ENCODE measurements around the gene ZNF74.
A peak's percentile ranks its signal among the peaks of the same experiment; 100 is the strongest.

ZNF74 gene

GRCh38 chr22:20429254-20430100, 35.5 kb downstream of the ZNF74 start:
- TF ChIP-seq CTCF (IDR thresholded peaks at IDR 0.05; ENCODE audit: poor library complexity, severe bottlenecking): no peak
- Histone ChIP-seq H3K4me3 (ENCODE audit: severe bottlenecking) (no peak overlapping the region), H3K27me3 (ENCODE audit: insufficient read depth, poor library complexity, severe bottlenecking) (no peaks in the 10 kb centered on the region), H3K27ac (ENCODE audit: poor library complexity, severe bottlenecking) (no peak overlapping the region), H3K9me3 (ENCODE audit: severe bottlenecking) (no peaks in the 10 kb centered on the region), H3K4me1 (ENCODE audit: insufficient read depth, poor library complexity, severe bottlenecking) (no peaks in the 10 kb centered on the region), H3K36me3 (ENCODE audit: low read depth) (0 out of 2 replicates have a peak, but pooled peaks cover 3% of the 10 kb centered on the region)
- DNase-seq (ENCODE audit: low spot score) (peak; percentile 49), ATAC-seq (ENCODE audit: low read depth) (no peak)

- no peak overlapping the region for H3K4me3 ChIP-seq (ENCODE audit: severe bottlenecking)
- no peak for TF ChIP-seq CTCF (IDR thresholded peaks at IDR 0.05; ENCODE audit: poor library complexity, severe bottlenecking)
- 0 out of 2 replicates have a peak, but pooled peaks cover 3% of the 10 kb centered on the region for H3K36me3 ChIP-seq (ENCODE audit: low read depth)
- H3K27me3 ChIP-seq (ENCODE audit: insufficient read depth, poor library complexity, severe bottlenecking): no peaks in the 10 kb centered on the region
- no peaks in the 10 kb centered on the region for H3K9me3 ChIP-seq (ENCODE audit: severe bottlenecking)
- H3K27ac ChIP-seq (ENCODE audit: poor library complexity, severe bottlenecking): no peak overlapping the region
- DNase-seq (ENCODE audit: low spot score) (peak; percentile 30), ATAC-seq (ENCODE audit: low read depth) (no peak)
- no peaks in the 10 kb centered on the region for H3K4me1 ChIP-seq (ENCODE audit: insufficient read depth, poor library complexity, severe bottlenecking)
These were observed 36.3 kb downstream of the ZNF74 start for GRCh38 chr22:20430101-20430719.

DNA sequence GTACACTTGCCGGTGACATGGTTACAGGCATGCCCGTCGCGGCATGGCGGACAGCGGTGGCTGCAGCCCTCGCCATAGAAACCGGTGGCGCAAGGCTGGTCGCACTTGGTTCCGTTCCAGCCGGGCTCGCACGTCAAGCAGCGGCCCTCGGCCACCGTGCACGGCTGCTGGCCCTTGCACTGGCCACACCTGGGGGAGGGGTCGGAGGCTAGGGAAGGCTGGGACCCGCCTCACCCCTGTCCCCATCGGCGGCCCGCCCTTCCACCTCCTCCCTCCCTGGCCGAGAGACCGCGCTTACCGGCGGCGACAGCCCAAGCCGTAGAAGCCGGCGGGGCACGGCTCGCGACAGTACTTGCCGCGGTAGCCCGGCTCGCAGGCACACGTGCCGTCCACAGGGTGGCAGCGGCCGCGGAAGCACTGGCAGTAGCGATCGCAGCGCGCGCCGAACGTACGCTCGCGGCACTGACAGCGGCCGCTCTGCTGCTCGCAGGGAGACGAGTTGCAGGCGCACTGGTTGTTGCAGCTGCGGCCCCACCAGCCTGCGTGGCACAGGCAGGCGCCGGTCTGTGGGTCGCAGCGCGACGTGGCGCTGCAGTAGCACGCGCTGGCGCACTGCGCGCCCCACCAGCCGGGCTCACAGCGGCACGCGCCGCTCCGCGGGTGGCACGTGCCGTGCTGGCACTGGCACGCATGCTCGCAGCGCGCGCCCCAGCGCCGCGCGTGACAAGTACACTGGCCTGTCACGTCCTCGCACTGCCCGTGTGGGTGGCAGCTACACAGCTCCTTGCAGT, 37.0 kb downstream of the ZNF74 start:
- TF ChIP-seq CTCF (IDR thresholded peaks at IDR 0.05; ENCODE audit: poor library complexity, severe bottlenecking): peak; percentile 48
- H3K36me3 ChIP-seq (ENCODE audit: low read depth): 0 out of 2 replicates have a peak, but pooled peaks cover 3% of the 10 kb centered on the region
- ATAC-seq (ENCODE audit: low read depth) (peak; percentile 57), DNase-seq (ENCODE audit: low spot score) (peak; percentile 56)
- no peaks in the 10 kb centered on the region for H3K9me3 ChIP-seq (ENCODE audit: severe bottlenecking)
- no peaks in the 10 kb centered on the region for H3K27me3 ChIP-seq (ENCODE audit: insufficient read depth, poor library complexity, severe bottlenecking)
- no peaks in the 10 kb centered on the region for H3K4me1 ChIP-seq (ENCODE audit: insufficient read depth, poor library complexity, severe bottlenecking)
- H3K27ac ChIP-seq (ENCODE audit: poor library complexity, severe bottlenecking): no peak overlapping the region
- no peak overlapping the region for H3K4me3 ChIP-seq (ENCODE audit: severe bottlenecking)

DNA sequence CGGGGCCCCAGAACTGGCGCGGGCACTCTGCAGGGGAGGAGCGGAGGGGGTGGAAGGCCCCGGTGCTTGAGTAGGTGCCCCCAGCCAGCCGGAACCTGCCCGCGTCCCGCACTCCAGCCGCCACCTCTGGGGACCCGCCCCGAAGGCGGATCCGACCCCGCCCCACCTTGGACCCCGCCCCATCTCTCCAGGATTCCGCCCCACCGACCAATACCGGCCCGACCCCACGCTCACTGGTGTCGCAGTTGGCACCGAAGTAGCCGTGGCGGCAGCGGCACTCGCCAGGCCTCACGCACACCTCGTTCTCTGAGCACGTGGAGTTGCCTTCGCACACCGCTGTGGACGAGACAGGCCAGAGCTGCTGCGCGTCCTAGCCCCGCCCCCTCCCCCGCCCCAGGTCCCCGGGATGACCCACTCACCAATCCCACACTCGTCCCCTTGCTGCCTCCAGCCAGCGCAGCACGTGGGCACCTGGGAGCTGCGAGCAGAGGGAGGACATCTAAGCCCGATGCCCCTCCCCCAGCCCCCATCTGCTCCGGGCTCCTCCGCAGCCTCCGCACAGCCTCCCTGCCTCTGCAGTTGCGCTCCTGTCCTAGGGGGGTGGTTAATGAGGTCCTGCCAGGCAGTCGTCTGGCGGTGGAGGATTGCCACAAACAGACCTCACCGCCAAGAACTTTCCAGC, 37.7 kb downstream of the ZNF74 start:
- Histone ChIP-seq H3K36me3 (ENCODE audit: low read depth) (0 out of 2 replicates have a peak, but pooled peaks cover 3% of the 10 kb centered on the region), H3K27ac (ENCODE audit: poor library complexity, severe bottlenecking) (no peak overlapping the region), H3K9me3 (ENCODE audit: severe bottlenecking) (no peaks in the 10 kb centered on the region), H3K4me1 (ENCODE audit: insufficient read depth, poor library complexity, severe bottlenecking) (no peaks in the 10 kb centered on the region), H3K4me3 (ENCODE audit: severe bottlenecking) (no peak overlapping the region), H3K27me3 (ENCODE audit: insufficient read depth, poor library complexity, severe bottlenecking) (no peaks in the 10 kb centered on the region)
- no peak for TF ChIP-seq CTCF (IDR thresholded peaks at IDR 0.05; ENCODE audit: poor library complexity, severe bottlenecking)
- DNase-seq (ENCODE audit: low spot score): peak; percentile 63
- no peak for ATAC-seq (ENCODE audit: low read depth)

Data from RWPE2 (cell line).